NCI-H2081 (cell line): ENCODE measurements around the gene SOD3.

Experiments used
- DNase-seq, 2 experiments: peaks; one replicate each; lab custom pipeline; 2025; lab: John Stamatoyannopoulos, UW

The SOD3 gene, protein sequence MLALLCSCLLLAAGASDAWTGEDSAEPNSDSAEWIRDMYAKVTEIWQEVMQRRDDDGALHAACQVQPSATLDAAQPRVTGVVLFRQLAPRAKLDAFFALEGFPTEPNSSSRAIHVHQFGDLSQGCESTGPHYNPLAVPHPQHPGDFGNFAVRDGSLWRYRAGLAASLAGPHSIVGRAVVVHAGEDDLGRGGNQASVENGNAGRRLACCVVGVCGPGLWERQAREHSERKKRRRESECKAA

DNA sequence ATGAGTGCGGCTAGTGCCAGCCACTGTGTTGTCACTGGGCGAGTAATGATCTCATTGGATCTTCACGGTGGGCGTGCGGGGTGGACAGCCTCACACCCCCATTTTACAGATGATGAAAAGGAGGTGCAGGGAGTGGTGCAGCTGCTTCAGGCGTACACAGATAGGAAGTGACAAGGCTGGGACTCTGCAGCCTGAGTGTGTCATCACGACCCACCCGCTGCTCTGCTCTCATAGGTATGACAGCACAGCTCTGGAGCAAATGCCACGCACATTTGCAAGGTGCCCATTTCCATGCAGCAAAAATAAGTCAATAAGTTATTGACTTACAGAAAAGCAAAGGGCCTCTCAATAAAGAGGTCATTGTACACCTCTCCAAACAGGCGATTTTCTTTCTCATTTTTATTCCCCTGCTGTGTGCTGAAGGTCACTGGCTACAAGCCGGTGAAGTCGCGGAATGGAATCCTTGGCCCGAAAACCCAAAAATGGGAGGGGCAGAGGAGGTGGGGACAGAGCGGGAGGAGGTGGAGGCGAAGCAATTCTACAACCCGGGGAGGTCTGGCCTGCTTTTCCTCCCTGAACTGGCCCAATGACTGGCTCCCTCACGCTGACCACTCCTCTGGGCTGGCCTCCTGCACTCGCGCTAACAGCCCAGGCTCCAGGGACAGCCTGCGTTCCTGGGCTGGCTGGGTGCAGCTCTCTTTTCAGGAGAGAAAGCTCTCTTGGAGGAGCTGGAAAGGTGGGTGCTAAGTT lies at the start of gene SOD3:
SOD3 (plus strand) TSS at position 658 of the 750 bp plus-strand sequence. CDS start 3,949 bp downstream, outside the sequence.
- no peak for DNase-seq

- DNase-seq = no peak
Observed at GRCh38 chr4:24747234-24747975, 48.0 kb upstream of the SOD3 start.

- no peak for DNase-seq
Observed at GRCh38 chr4:24748023-24748422, 47.4 kb upstream of the SOD3 start.

GRCh38 chr4:24748758-24749350 lies 46.5 kb upstream of the SOD3 start:
- DNase-seq = no peak

DNA sequence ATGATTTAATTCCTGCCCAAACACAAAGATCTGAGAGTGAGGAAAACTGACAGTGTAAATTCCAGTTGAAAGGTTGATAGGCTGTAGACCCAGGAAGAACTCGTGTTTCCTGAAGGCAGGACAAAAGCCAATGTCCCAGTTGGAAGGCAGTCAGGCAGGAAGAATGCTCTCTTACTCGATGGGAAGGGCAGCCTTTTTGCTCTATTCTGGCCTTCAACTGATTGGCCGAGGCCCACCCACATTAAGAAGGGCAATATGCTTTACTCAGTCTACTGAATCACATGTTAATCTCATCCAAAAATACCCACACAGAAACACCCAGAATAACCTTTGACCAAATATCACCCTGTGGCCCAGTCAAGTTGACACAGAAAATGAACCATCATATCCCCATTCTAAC lies 45.3 kb upstream of the SOD3 start:
- no peak for DNase-seq

DNA sequence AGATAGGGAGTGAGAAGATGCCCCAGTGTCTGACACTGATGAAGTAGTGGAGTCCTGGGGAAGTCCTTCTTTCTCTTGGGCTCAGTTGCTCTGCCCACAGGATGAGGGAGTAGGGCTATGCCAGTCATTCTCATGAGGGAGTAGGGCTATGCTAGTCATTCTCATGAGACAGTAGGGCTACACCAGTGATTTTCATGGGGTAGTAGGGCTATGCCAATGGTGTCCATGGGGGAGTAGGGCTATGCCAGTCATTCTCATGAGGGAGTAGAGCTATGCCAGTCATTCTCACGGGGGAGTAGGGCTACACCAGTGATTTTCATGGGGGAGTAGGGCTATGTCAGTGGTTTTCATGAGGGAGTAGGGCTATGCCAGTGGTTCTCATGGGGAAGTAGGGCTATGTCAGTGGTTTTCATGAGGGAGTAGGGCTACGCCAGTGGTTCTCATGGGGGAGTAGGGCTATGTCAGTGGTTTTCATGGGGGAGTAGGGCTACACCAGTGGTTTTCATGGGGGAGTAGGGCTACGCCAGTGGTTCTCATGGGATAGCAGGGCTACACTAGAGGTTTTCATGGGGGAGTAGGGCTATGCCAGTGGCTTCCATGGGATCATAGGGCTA lies 43.3 kb upstream of the SOD3 start:
- DNase-seq = no peak

GRCh38 chr4:24753519-24753918 lies 41.9 kb upstream of the SOD3 start:
- DNase-seq = no peak

- DNase-seq = no peak
Observed at GRCh38 chr4:24754571-24754970, 40.8 kb upstream of the SOD3 start.

DNA sequence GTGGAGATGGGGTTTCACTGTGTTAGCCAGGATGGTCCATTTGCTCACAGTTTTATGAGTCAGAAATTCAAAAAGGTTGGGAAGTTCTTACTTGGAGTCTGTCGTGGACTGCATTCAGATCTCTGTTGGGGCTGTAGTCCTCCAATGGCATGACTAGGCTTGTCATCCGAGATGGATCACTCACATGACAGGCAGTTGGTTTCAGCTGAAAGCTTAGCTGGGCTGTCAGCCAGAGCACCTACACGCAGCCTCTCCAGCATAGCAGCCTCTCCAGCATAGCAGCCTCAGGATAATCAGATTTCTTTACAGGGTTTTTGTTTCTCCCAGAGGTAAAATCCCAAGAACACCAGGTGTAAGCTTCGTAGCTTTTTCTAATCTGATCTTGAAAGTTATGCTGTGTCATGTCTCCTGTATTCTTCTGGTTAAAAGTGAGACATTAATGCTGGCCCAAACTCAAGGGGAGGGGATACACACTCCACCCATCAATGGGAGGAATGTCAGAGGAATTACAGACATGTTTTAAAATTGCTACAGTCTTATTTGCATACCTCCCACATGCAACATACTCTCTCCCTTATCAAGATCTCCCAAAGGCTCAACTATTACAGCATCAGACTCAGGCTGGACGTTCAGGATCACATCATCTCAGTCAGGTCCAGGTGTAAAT lies 31.6 kb upstream of the SOD3 start:
- DNase-seq = no peak

GRCh38 chr4:24764345-24764744 lies 31.0 kb upstream of the SOD3 start:
- DNase-seq = no peak

- no peak for DNase-seq
Observed at GRCh38 chr4:24765376-24765988, 29.9 kb upstream of the SOD3 start.

- peak in 1 of 2 experiments; percentile 39 for DNase-seq
Observed at GRCh38 chr4:24768006-24768405, 27.4 kb upstream of the SOD3 start.

- no peak for DNase-seq
Observed at GRCh38 chr4:24768604-24769003, 26.8 kb upstream of the SOD3 start.

DNA sequence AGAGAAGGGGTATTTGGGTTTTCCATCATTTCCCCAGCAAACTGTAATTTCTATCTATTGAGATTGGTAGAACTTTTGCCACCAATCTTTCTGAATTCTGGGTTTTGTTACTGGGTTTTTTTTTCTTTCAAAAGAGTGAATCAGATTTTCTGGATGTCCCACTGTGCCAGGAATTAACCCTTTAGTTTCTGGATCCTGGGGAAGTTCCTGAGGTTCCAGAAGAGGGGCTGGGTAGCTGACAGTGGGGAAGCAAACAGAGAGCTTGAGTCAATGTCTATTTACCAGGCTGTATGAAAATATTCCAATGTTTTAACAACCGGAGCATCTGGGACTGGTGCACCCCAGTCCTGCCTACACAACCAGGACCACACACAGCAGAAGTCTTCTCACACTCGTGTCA lies 25.8 kb upstream of the SOD3 start:
- no peak for DNase-seq

DNA sequence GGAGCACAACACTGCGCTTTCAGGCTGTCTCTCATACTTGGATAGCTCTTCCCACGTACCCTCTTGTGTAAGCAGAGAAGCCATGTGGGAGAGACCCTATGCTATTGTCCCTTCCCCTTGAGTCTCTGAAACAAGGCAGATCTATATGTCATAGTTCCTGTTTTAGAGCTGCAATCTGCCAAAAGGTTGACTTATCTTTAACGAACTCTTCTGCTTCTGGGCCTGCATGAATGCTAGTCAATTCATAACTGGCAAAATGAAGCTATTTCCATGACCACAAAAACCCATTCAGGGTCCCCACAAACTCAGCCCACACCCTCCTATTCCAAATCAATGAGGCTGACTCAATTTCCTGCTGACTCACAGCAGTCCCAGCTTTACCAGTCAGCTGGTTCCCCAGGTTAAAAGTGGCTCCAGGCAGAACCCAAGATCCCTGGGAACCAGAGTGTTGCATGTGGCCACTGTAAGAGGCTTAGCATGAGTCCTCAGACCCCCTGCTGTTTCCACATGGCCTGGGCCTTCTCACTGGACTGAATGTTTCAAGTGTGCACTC lies 25.3 kb upstream of the SOD3 start:
- DNase-seq = no peak

DNA sequence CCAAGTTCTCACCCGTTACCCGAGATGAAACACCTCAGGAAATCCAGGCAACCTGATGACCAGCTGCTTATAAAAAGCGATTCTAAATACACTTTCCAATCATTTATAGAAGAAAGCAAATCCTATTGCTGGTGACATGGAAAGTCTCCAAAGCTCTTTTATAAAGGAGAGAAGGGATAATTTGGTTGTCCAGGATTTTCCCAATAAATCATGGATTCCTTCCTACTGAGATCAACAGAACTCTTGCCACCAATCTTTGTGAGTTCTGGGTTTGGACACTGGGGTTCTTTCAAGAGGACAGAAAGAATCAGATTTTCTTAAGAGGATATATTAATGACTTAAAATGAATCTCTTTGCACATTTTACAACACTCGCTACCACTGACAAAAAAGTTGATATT lies 24.7 kb upstream of the SOD3 start:
- no peak for DNase-seq

- DNase-seq = peak in 1 of 2 experiments; percentile 9
Observed at GRCh38 chr4:24771241-24771640, 24.1 kb upstream of the SOD3 start.

DNA sequence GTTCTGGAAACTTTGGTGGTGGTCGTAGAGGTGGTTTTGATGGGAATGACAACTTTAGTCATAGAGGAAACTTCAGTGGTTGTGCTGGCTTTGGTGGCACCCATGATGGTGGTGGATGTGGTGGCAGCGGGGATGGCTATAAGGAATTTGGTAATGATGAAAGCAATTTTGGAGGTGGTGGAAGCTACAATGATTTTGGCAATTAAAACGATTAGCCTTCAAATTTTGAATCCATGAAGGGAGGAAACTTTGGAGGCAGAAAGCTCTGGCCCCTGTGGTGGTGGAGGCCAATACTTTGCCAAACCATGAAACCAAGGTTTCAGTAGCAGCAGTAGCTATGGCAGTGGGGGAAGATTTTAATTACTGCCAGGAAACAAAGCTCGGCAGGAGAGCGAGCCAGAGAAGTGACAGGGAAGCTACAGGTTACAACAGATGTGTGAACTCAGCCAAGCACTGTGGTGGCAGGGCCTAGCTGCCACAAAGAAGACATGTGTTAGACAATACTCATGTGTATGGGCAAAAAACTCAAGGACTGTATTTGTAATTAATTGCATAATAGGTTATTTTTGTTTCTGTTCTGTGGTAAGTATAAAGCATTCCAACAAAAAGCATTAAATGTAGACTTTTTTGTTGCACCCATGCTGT lies 23.2 kb upstream of the SOD3 start:
- no peak for DNase-seq

DNA sequence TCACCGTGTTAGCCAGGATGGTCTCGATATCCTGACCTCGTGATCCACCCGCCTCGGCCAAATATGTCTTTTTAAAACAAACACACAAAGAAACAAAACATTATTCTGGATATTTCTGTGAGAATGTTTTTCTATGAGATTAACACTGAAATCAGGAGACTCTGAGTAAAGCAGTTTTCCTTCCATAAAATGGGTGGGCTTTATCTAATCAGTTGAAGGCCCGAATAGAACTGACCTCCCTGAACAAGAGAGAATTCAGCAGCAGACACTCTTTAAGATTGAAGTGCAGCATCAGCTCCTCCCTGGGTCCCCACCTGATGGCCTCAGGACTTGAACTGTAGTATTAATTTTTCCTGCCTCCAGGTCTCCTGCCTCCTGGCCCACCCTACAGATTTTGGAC lies 22.4 kb upstream of the SOD3 start:
- no peak for DNase-seq

DNA sequence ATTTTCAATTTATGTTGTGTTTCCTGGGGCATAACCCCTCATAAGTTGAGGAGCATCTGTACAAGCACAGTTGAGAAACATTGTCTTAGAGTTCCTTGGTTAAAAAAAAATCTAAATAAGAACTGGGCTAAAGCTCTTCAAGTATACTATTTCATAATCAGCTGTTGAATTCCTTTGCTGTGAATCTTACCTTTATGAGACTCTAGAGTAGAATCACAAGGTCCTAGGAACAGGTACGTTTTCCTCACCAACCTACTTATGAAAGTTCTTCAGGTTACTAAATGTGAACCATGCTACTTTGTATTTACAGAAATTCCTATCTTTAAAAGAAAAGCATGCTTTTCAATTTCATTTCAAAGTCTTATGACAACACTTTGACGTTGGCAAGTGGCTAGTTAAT lies 20.9 kb upstream of the SOD3 start:
- no peak for DNase-seq
